Activated T-helper 1 cell treated with anti-CD3 and anti-CD28 coated beads, Interleukin-12 subunit alpha, Interleukin-12 subunit beta, Interleukin-2, Interleukin-4 antibody, amounts not matched to agents 30 ng/mL and 10 ng/mL and 1 ng/mL, durations not matched to agents 14 hours and 24 hours and 36 hours (primary cell): ENCODE data around the gene ARHGDIA. TPM values are rescaled to one million over a fixed set of nuclear protein-coding genes. Genes with fewer than 3 reads are reported as not detected.
A peak's percentile ranks its signal among the peaks of the same experiment; 100 is the strongest.

Experiments
- DNase-seq: peaks from one replicate; pipeline ENCODE4 v3.0.0; 2021; ENCODE audit warnings: low spot score
- H3K27ac Mint-ChIP-seq: one replicate; pipeline ENCODE4 v1.8.0; 2021; ENCODE audit warnings: mild to moderate bottlenecking, mixed read lengths
- H3K27me3 Mint-ChIP-seq: one replicate; pipeline ENCODE4 v1.8.0; 2022; ENCODE audit warnings: mild to moderate bottlenecking, moderate library complexity, mixed read lengths; ENCODE audit not compliant: insufficient read depth
- H3K36me3 Mint-ChIP-seq: one replicate; pipeline ENCODE4 v1.8.0; 2021; ENCODE audit warnings: low read depth, mixed read lengths
- H3K4me1 Mint-ChIP-seq: one replicate; pipeline ENCODE4 v1.8.0; 2021; ENCODE audit warnings: low read depth, mixed read lengths
- H3K4me3 Mint-ChIP-seq: one replicate; pipeline ENCODE4 v1.8.0; 2021; ENCODE audit warnings: mild to moderate bottlenecking, moderate library complexity, mixed read lengths
- H3K9me3 Mint-ChIP-seq: one replicate; pipeline ENCODE4 v1.8.0; 2021; ENCODE audit warnings: mixed read lengths
- intact Hi-C: fragments of 100-400 bp; cut with micrococcal nuclease; formaldehyde crosslinking; loops from one replicate; pipeline ENCODE4 v1.15.1; 2024
- total RNA-seq: library from RNA; stranded (reverse); gene quantifications from 2 replicates; pipeline ENCODE4 v1.2.3, GENCODE V29; 2022

The ARHGDIA gene
- total RNA-seq, 1 donor from 2014 or later: 705 TPM

DNA sequence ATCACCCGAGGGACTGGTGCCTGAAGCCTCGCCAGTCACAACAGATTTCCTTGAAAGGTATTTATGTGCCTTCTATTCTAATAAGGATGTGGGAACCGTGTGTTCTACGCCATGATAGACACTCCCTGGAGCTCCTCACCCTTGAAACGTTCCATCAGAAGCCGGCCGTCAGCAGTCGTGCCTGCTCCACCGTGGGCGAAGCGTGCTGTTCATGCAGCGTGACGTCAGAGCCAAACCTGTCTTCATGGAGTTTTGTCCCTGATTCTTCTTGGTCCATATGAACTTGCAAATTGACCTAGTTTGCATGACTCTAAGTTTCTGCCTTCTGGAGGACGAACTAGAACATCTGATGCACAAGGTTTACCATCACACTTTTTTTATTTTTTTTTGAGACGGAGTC, 31.8 kb downstream of the ARHGDIA start:
- no peak for DNase-seq
- H3K27me3 Mint-ChIP-seq: no peaks in the 10 kb centered on the region
- H3K36me3 Mint-ChIP-seq: peaks cover 7% of the 10 kb centered on the region
- H3K27ac Mint-ChIP-seq: no peak overlapping the region
- no peak overlapping the region for H3K4me3 Mint-ChIP-seq
- intact Hi-C loops: no loop called here
- no peaks in the 10 kb centered on the region for H3K4me1 Mint-ChIP-seq
- H3K9me3 Mint-ChIP-seq: no peaks in the 10 kb centered on the region

DNA sequence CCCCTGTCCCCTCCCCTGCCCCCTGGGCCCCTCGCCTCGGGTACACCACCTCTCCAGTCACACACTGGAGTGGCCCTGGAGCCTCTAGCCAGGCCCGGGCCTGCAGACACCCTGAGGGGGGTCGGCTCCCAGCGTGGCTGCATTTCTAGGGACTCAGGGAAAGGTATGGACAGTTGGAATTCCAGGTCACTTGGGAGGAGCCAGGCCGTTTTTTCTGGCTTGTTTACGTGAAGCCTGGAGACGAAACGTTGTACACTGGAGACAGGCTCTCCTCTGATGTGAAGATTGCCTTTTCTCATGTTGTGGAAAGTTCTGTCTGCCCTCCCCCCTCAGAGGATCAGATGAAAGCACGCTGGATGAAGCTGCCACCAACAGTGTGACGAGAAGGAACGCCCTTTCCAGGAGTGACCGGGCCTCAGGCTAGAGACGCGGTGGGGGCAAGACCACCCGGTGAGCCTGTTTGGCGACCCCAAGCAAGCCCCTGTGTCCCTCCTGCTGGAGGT, 32.3 kb downstream of the ARHGDIA start:
- no peaks in the 10 kb centered on the region for H3K9me3 Mint-ChIP-seq
- H3K4me3 Mint-ChIP-seq: no peak overlapping the region
- H3K27ac Mint-ChIP-seq: no peak overlapping the region
- peaks cover 5% of the 10 kb centered on the region for H3K36me3 Mint-ChIP-seq
- no peak for DNase-seq
- intact Hi-C loops: no loop called here
- H3K4me1 Mint-ChIP-seq: no peaks in the 10 kb centered on the region
- H3K27me3 Mint-ChIP-seq: no peaks in the 10 kb centered on the region

DNA sequence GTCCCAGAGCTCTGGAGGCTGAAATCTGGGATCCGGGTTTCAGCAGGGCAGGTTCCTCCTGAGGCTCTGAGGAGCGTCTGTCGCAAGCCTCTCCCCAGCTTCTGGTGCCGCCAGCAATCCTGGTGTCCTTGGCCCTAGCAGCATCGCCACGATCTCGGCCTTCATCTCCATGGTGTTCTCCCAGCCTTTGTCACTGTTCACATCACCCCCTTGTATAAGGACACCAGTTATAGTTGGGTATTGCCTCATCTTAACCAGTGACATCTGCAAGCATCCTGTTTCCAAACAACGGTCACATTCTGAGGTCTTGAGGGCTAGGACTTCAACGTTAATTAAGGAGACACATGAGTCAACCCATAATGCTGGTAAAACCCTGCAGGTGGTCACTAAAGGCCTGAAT, 33.5 kb downstream of the ARHGDIA start:
- intact Hi-C loops: no loop called here
- Mint-ChIP-seq H3K27ac (no peak overlapping the region), H3K36me3 (peaks cover 2% of the 10 kb centered on the region)

DNA sequence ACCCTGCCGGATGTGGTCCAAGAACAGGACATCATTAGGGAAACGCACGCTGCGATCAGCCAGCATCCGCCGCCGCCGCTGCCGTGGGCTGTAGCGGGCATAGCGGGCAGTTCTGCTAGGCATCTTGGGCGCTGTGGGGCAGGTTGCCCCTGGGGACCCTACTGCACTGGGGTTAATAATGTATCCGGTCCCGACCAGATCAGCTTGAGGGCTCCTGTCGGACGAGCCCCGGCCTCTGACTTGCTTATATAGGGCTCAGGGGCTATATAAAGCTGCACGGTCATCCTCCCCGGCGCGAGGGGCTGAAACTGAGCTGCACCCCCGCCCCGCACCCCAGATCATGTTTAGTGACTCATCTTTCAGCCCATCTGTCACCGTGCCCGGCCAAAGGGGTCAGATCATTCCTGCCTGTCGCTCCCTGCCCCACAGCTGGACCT, 36.3 kb downstream of the ARHGDIA start, which contains the start of gene PPP1R27:
Gene PPP1R27, minus strand, starts transcription at position 220 of the 437 bp plus-strand sequence. Its CDS starts 97 bp downstream, at position 123.
- no peak for DNase-seq
- intact Hi-C loops: loop anchor here (5.0 kb wide), 1 partner anchor 37 kb away; the partner anchor contains the start of gene ARHGDIA

More for the DNA sequence above, 33.5 kb downstream of the ARHGDIA start:
- Mint-ChIP-seq H3K4me3 (no peak overlapping the region), H3K27me3 (no peaks in the 10 kb centered on the region), H3K4me1 (peaks cover under 1% of the 10 kb centered on the region), H3K9me3 (no peaks in the 10 kb centered on the region)
- DNase-seq: no peak

DNA sequence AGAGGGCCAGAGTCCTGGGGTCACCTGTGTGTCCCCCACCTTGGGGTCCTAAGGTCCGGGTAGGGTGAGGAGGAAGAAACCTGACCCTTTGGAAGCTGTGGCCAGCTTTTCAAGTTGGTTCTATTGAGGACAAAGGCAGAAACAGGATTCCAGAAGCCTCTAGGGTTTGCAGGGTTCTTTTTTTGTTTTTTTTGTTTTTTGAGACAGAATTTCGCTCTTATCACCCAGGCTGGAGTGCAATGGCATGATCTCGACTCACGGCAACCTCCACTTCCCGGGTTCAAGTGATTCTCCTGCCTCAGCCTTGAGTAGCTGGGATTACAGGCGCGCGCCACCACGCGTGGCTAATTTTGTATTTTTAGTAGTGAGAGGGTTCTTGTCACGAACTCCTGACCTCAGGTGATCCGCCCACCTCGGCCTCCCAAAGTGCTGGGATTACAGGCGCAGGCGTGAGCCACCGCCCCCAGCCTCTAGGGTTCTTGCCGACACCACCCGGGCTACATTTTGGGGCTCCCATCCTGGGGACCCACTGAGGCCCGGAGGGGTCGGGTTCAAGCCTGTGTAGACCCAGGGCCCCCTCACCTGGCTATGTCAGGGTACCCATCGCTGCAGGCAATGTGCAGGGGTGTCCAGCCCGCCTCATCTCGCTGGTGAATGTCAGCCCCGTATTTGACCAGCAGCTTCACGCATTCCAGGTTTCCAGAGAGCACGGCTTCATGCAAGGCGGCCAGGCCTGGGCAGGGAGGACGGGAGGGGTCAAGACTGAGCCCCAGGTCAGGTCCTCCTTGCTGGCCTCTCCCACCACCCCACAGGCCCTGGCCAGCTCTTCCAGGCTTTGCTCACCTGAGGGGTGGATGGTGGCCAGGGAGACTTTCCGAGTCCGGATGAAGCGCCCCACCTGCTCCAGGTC, 37.0 kb downstream of the ARHGDIA start:
- Mint-ChIP-seq H3K4me3 (peak overlapping the region; percentile 85), H3K9me3 (no peaks in the 10 kb centered on the region), H3K4me1 (peaks cover 16% of the 10 kb centered on the region), H3K27ac (peak overlapping the region; percentile 77), H3K27me3 (no peaks in the 10 kb centered on the region), H3K36me3 (peaks cover 4% of the 10 kb centered on the region)
- no peak for DNase-seq
- intact Hi-C loops: loop anchor here (1.0 to 5.0 kb wide), 2 partner anchors 38 to 264 kb away; partner anchors contain the start of genes ARHGDIA and FASN

More for the DNA sequence above, 36.3 kb downstream of the ARHGDIA start, which contains the start of gene PPP1R27:
- Mint-ChIP-seq H3K27me3 (no peaks in the 10 kb centered on the region), H3K9me3 (no peaks in the 10 kb centered on the region), H3K4me1 (peaks cover 16% of the 10 kb centered on the region), H3K27ac (peak within 1 kb of the TSS; percentile 77), H3K4me3 (peak within 1 kb of the TSS; percentile 85), H3K36me3 (peaks cover 4% of the 10 kb centered on the region)

DNA sequence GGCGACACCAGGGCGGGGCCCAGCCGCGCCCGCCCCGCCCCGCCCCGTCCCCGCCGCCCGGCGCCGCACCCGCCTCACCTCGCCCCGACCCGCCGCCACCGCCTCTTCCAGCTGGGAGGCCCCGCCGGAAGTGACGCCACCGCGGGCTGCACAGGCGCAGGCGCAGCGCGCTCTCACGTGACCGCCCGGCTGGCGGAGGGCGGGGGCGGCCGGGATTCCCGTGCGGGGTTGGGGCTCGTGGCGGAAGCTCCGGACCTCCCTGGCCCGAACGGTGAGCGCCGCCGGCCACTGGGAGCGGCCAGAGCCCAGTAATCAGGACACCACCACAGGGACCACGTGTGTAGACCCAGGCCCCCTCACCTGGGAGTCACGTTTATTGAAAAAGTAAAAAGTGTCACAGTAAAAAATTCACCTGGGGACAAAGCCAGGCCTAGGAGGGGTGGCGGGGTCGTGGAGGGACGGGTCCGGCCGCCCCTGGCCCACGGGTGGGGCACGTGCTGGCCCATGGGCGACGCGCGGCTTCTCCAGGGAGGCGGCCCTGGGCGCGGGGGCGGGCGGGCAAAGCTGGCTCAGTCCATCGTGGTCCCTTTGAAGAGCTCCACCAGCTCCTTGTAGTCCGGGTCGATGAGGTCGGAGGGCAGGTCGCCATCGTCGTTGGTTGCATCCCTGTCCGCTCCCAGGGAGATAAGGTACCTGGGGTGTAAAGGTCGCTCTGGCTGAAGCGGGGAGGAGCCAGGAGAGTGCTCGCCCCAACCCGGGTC, 37.8 kb downstream of the ARHGDIA start, which contains the start of gene MCRIP1:
Gene MCRIP1, minus strand, starts transcription at position 132 of the 761 bp plus-strand sequence. CDS start 8,785 bp downstream, outside the sequence.
- Mint-ChIP-seq H3K4me3 (peak within 1 kb of the TSS; percentile 93), H3K27me3 (no peaks in the 10 kb centered on the region), H3K4me1 (peaks cover 16% of the 10 kb centered on the region), H3K27ac (peak within 1 kb of the TSS; percentile 92), H3K9me3 (no peaks in the 10 kb centered on the region), H3K36me3 (peaks cover 4% of the 10 kb centered on the region)
- DNase-seq: peak; percentile 95
- intact Hi-C loops: loop anchor here (1.0 to 5.0 kb wide), 2 partner anchors 39 to 265 kb away; partner anchors contain the start of genes ARHGDIA and FASN

DNA sequence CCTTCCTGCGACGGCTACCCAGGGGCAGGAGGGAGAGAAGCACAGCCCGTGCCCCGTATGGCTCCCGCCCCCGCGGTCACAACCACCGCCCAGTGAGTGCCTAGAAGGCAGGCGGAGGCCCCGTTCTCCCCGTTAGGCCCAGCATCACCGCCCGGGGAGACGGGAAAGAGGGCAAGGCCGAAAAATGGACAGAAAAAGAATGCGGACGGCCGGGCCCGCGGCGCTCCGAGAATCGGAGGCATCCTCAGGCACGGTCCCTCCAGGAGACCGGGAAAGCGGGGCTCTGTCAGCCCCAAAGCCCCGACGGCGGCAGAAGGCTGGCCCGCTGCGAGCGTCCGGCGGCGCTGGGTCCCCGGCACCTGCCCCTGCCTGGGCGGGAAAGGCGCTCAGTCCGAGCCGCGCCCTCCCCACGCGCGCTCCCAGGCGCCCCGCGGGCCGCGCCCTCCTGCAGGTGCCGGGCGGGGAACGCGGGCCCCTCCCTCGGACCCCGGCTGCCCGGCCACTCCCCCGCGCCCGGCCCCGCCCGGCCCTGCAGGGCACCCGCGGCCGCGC, 38.5 kb downstream of the ARHGDIA start:
- H3K27me3 Mint-ChIP-seq: no peaks in the 10 kb centered on the region
- no peak for DNase-seq
- H3K4me3 Mint-ChIP-seq: peak overlapping the region; percentile 93
- peaks cover 16% of the 10 kb centered on the region for H3K4me1 Mint-ChIP-seq
- peaks cover 4% of the 10 kb centered on the region for H3K36me3 Mint-ChIP-seq
- intact Hi-C loops: loop anchor here (1.0 to 5.0 kb wide), 7 partner anchors 28 to 266 kb away; partner anchors contain the start of genes ALYREF, ANAPC11, ARHGDIA and FASN
- peak overlapping the region; percentile 92 for H3K27ac Mint-ChIP-seq
- no peaks in the 10 kb centered on the region for H3K9me3 Mint-ChIP-seq

DNA sequence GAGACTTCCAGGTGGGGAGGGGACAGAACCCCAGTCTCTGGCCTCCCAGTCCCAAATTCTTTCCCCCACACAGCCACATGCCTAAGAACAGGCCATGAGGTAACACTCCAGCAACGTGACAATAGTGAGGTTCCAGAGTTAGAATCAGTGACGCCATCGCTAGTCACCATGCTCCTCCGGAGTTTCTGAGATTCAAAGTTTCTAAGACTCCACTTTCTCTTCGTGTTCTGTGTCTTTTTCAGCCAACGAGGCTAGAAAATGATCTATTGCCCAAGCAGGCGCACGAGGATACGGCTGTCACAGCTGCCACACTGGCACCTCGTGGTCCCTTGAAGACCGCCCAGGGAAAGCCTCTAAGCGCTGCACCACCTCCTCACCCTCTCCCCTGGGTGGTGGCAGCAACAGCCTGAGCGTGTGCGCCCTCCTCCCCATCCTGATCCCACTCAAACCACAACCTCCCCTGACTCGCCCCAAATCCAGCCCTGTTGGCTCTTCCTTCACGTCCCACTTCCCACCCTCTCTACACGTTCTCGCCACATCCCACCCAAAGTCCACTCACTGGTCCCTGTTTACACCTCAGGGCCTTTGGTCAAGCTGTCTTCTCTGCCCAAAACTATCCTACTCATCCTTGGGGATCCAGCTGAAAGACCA, 39.1 kb downstream of the ARHGDIA start:
- Mint-ChIP-seq H3K27ac (peak overlapping the region; percentile 92), H3K4me1 (peaks cover 16% of the 10 kb centered on the region), H3K27me3 (no peaks in the 10 kb centered on the region), H3K9me3 (no peaks in the 10 kb centered on the region), H3K36me3 (peaks cover 4% of the 10 kb centered on the region), H3K4me3 (peak overlapping the region; percentile 93)
- intact Hi-C loops: loop anchor here (1.0 to 5.0 kb wide), 6 partner anchors 28 to 120 kb away; partner anchors contain the start of genes ALYREF, ANAPC11, ARHGDIA and P4HB
- DNase-seq: peak; percentile 21

DNA sequence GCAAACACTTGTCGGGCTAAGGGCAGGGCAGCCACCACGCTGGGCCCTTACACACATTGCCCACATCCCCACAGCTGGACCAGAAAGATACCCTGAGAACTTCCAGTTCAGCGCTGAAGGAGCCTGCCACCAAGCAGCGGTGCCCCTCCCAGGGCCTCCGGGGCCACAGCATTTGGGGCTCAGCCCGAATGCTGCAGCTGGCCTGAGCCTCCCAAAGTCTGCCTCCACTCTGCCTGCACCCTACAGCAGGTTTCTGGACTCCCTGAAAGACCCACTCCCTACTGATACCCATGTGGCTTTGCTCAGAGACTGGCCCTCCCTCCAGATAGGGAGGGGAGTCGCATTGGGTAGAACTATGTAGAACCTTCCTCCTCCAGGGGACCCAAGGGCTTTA, 39.6 kb downstream of the ARHGDIA start:
- H3K27me3 Mint-ChIP-seq: no peaks in the 10 kb centered on the region
- peak overlapping the region; percentile 92 for H3K27ac Mint-ChIP-seq
- no peak for DNase-seq
- H3K4me1 Mint-ChIP-seq: peaks cover 16% of the 10 kb centered on the region
- H3K4me3 Mint-ChIP-seq: peak overlapping the region; percentile 93
- intact Hi-C loops: loop anchor here (5.0 kb wide), 1 partner anchor 41 kb away; the partner anchor contains the start of gene ARHGDIA
- peaks cover 4% of the 10 kb centered on the region for H3K36me3 Mint-ChIP-seq
- no peaks in the 10 kb centered on the region for H3K9me3 Mint-ChIP-seq

DNA sequence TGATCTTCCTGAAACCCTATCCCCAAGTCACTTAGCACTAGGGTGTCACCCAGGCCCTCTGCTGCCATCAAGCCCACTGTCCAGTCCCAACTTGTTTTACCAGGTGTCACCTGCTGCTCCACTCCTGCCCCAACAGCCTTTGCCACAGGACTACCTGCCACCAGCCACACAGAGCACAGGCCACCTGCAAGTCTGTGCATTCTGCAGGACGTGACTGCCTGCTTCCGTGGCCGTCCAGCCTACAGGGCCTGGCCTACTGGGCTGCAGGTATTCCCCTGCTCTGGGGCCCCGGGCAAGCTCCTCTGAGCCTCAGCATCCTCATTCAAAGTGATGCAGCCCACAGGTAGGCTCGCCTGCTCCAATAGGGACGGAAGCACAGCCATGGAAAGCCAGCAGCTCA, 41.3 kb downstream of the ARHGDIA start:
- no peaks in the 10 kb centered on the region for H3K27me3 Mint-ChIP-seq
- no peak for DNase-seq
- intact Hi-C loops: loop anchor here (5.0 kb wide), 1 partner anchor 42 kb away; the partner anchor contains the start of gene ARHGDIA
- no peak overlapping the region for H3K27ac Mint-ChIP-seq
- H3K36me3 Mint-ChIP-seq: peaks cover 4% of the 10 kb centered on the region
- H3K4me3 Mint-ChIP-seq: no peak overlapping the region
- H3K9me3 Mint-ChIP-seq: no peaks in the 10 kb centered on the region
- peaks cover 16% of the 10 kb centered on the region for H3K4me1 Mint-ChIP-seq

DNA sequence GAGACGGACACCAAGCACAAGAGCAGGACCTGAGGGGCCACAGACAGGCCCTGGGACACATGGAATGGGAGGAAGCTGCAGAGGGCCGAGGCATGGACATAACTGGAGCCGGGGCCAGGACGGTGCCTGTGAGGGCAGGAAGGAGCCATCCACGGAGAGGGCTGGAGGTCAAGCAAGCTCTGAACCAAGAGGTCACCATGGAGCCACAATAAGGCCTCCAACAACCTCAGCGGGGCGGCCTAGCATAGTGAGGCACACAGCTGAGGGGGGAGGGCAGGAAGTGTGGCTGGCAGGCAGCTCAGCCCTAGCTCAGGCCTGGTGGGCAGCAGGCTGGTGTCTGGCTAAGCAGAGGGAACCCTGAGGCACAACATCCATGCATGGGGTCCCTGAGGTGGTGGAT, 42.5 kb downstream of the ARHGDIA start:
- peaks cover 4% of the 10 kb centered on the region for H3K36me3 Mint-ChIP-seq
- no peaks in the 10 kb centered on the region for H3K9me3 Mint-ChIP-seq
- no peak overlapping the region for H3K27ac Mint-ChIP-seq
- DNase-seq: no peak
- H3K4me3 Mint-ChIP-seq: no peak overlapping the region
- peaks cover 16% of the 10 kb centered on the region for H3K4me1 Mint-ChIP-seq
- no peaks in the 10 kb centered on the region for H3K27me3 Mint-ChIP-seq
- intact Hi-C loops: no loop called here
